Cortex of kidney (tissue), 1 donor: Measurements from ENCODE around the gene RPL3.

Experiments used
- DNase-seq: peaks from one replicate; lab custom pipeline; 2025; lab: John Stamatoyannopoulos, UW

Gene RPL3

DNA sequence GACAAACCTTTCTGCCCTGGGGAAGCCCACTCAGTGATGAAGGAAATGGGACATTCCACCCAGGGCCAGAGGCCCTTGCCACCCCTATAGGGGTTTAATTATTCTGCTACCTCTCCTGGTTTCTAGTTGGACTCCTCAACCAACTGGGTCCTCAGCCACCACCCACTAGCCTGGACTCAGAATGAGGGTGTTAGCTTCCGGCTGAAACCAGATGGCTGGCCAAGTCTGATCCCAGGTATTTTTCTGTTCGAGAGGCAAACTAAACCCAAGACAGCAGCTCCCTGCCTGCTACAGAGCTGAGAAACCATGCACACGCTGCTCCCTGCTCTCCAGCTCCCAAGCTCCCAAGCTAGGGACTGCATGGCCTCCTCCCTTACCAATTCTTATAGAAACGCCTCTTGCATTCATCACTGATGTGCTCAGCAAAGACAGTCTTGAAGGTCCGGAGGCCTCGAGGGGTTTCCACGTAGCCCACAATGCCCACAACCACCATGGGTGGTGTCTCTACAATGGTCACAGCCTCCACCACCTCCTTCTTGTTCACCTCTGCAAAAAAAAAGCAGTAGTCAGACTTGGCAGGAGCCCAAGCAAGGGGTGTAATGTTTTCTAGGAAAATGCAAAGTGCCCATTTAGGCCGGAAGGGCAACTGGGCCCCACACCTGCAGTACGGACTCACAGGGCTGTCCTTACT lies 2.2 kb downstream of the RPL3 start:
- DNase-seq: no peak

- DNase-seq: no peak
These were observed 2.9 kb downstream of the RPL3 start for GRCh38 chr22:39316440-39317083.

GRCh38 chr22:39315389-39315788 lies 4.0 kb downstream of the RPL3 start:
- no peak for DNase-seq

GRCh38 chr22:39314251-39314971 lies 5.0 kb downstream of the RPL3 start:
- DNase-seq: no peak

DNA sequence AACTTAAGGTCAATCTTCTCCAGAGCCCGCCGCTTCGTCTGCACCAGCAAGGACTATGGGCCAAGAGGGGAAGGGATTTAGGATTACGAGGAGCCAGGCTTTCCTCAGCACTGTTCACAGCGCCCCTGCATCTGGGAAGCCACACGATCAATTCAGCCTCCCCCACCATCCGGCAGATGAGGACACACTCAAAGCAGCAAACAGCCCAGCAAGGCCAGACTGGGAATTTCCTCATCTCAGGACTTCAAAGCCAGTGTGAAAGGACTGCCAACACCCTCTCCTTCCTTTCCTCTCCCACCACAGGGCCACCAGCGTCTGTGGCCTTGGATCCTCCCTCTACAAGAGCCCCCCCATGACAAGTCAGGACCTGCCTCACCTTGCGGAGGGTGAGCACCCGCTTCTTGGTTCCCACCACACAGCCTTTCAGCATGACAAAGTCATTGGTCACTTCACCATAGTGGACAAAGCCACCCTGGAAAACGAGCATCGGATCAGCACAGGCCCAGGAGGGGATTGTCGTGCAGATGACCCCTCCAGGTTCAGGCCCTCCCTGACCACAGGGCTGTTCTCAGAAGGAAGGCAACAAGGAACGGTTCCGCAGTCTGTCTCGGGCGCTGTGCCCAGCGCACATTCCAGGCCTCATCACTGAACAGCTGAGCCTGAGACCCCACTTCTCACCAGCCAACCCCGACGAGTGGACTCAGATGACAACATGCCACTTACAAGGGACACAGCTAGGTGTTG lies 6.0 kb downstream of the RPL3 start:
- DNase-seq: no peak

GRCh38 chr22:39312410-39312809 lies 7.0 kb downstream of the RPL3 start:
- no peak for DNase-seq

- no peak for DNase-seq
These were observed 7.6 kb downstream of the RPL3 start for GRCh38 chr22:39311592-39312400.

DNA sequence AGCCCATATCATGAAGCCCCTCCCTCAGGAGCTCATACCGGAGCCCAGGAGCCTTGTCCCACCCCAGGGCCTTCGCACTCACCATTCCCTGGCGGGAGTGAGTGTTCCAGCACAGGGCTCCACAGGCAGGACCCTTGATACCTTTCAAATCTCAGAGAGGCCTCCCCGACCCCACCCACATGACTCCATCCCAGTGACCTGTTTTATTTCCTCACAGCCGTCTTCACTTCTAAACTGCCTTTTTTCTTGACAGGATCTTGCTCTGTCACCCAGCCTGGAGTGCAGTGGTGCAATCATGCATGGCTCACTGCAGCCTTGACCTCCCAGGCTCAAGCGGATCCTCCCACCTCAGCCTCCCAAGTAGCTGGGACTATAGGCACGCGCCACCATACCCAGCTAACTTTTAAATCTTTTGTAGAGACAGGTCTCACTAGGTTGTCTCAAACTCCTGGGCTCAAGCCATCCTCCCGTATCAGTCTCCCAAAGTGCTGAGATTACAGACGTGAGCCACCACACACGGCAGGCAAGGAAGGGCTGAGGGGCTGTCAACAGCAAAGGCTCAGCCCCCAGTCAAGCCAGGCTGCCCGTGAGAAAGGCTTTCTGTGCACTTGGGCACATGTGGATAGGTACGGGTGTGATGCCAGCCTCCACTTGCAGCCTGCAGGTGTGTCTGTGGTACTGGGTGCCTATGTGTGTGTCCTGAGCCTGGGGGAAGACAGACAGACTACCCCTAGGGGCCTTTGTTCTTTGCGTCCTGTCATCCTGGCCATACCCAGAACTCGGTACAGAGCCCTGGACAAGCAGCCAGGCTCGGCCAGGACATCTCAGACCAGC lies 9.3 kb downstream of the RPL3 start:
- no peak for DNase-seq

DNA sequence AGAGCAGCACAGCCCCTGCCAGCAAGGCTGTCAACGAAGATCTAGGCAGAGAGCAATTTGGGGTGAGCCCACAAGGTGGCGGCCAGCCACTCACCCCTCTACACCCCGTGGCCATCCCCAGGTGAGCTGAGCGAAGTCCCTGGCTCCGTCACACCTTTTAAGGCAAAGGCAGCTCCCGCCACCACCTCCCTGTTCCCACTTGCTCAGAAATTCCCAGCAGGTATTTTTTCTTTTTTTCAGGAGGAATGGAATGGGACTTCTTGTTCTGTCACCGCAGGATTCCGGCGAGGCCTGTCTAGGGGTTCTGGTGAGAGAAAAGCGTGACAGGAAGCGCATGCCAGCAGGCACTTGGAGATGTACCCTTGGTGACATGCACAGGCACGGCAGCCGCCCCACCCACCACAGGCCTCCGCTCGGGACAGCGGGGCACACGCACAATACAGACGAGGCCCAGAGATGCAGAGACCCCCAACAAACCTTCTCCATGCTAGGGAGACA lies 10.0 kb downstream of the RPL3 start:
- DNase-seq: no peak

DNA sequence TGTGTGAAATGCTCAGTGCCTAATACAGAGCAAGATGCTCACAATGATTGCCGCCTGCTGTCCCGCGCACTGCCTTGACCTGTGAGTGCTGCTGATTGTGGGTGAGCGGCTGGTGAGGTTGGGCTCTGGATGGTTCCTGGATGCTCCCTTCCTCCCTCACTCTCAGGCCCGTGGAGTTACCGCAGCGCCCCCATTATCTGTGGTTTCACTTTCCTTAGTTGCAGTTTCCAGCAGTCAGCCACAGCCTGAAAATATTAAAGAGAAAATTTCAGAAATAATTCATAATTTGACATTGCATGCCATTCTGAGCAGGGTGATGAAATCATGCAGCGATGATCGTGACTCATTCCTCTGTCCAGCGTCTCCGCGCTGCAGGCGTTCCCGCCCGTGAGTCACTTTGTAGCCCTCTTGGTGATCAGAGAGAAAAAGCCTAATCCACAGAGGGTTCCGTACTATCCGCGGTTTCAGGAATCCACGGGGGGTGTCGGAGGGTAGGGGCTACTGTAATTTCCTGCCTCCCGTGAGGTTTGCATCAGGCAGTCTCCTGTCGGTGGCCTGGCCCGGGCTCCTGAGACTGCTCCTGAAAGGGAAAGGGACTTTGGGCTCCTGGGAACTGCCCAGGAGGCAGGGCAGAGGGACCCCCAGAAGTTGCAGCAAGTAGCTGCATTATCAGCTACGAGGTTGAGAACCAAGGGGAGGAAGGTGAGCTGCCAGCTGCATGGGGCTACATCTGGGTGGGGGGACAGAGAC lies 10.6 kb downstream of the RPL3 start:
- DNase-seq: no peak

GRCh38 chr22:39306456-39307361 lies 12.7 kb downstream of the RPL3 start:
- DNase-seq: no peak

DNA sequence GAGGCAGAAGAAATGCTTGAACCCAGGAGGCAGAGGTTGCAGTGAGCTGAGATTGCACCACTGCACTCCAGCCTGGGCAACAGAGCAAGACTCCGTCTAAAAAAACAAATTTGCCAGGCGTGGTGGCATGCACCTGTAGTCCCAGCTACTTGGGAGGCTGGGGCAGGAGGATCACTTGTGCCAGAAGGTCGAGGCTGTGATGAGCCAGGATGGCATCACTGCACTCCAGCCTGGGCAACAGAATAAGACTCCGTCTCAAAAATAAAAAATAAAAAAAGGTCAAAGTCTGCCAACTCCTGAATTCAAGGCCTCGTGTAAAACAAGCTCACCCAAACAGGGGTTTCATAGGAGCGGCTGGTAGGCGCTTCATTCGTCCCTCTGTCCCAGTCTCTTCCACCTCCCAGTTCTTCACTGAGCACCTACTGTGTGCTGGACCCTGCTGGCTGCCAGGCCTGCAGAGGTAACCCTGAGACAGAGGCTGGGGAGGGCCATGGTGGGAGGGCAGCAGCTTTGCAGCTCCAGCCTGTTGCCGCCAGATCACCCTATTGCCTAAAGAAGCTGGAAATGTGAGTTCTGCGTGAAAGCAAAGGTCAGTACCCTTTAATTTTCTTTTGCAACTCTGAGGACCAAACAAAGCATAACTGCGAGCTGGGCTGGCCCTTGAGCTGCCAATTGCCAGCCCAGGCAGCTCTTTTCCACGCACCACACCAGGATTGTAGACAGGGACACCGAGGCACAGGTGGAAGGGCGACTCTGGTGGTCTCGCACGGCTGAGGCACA lies 15.3 kb downstream of the RPL3 start:
- no peak for DNase-seq

DNA sequence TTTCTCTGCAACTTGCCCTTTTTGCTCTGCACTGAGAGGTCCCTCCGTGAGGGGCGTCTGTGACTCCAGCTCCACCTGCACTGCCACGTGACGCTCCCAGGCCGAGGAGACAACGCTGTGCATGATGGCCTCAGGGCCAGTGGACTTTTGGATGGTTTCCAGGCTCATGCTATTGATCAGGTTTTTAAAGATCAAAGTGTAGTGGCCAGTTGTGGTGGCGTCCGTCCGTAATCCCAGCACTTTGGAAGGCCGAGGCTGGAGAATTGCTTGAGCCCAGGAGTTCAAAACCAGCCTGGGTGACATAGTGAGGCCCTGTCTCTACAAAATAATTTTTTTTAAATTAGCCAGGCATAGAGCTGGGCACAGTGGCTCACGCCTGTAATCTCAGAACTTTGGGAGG lies 16.1 kb downstream of the RPL3 start:
- DNase-seq: no peak

DNA sequence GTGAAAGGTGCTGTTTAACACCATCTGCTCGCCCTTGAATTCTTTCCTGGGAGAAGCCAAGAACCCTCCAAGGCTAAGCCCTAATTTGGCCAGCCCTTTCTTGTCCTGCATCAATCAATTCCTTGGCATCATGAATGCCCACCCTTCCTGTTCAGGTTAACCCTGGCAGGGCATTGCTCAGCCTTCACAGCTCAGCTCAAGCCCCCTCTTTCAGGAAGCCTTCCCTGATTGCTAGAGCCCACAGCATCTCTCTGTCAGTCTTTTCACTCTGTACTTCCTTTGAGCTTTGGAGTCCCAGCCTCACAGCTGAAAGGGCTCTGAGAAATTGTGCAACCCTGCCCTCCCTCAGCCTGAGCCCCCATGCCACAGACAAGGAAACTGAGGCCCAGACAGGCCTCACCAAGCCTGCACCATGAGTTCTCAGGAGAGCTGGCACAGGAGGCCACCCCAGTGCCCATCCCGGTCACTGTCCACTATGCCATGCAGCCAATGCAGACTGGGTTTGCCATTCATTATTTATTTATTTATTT lies 16.9 kb downstream of the RPL3 start:
- no peak for DNase-seq

- DNase-seq: no peak
These were observed 17.5 kb downstream of the RPL3 start for GRCh38 chr22:39301926-39302325.

- DNase-seq: no peak
These were observed 18.3 kb downstream of the RPL3 start for GRCh38 chr22:39301108-39301507.

GRCh38 chr22:39300186-39300830 lies 19.1 kb downstream of the RPL3 start:
- no peak for DNase-seq
